ENCODE measurements around the gene SRM. TPM values are rescaled to one million over a fixed set of nuclear protein-coding genes. Genes with fewer than 3 reads are reported as not detected.
"Not testable (repeated sequence)": the region's sequence is repeated elsewhere in the genome, so short reads cannot be mapped to it uniquely, and the experiment has no call there.

The SRM gene
- total and polyA plus RNA-seq, 2 experiments from 2014 or later, result 48.0 to 104 TPM

GRCh38 chr1:11019971-11020370, 39.8 kb downstream of the SRM start:
- in situ Hi-C loops (cut with MboI), result no loop called here
- Histone ChIP-seq H3K79me2 (ENCODE audit: insufficient read depth) (peaks cover 94% of the 10 kb centered on the region), H3K36me3 (ENCODE audit: low read depth) (peaks cover 79% of the 10 kb centered on the region)

GRCh38 chr1:11019358-11019757, 40.5 kb downstream of the SRM start:
- H3K27ac ChIP-seq; H3K4me3 ChIP-seq; H3K4me2 ChIP-seq (ENCODE audit: unreplicated experiment); in situ Hi-C loops (cut with MboI); DNase-seq; H3K4me1 ChIP-seq (ENCODE audit: insufficient read depth); H3K9ac ChIP-seq; H2AFZ ChIP-seq; H3K9me3 ChIP-seq (ENCODE audit: low read depth); H3K27me3 ChIP-seq (replicated peaks; ENCODE audit: insufficient read depth); H3K9me2 ChIP-seq (ENCODE audit: insufficient read depth): not testable (repeated sequence)
- H3K36me3 ChIP-seq (ENCODE audit: low read depth), result peaks cover 83% of the 10 kb centered on the region
- peaks cover 95% of the 10 kb centered on the region for H3K79me2 ChIP-seq (ENCODE audit: insufficient read depth)
- WGBS, 2 experiments (ENCODE audit: low coverage in 1 of 2, low lambda C conversion rate in 2 of 2, missing lambda C conversion rate in 2 of 2), result 76% methylated on average over 8 of the region's 8 CpGs
- peaks cover 12% of the 10 kb centered on the region; the same call in 1 of the 2 replicates for H4K20me1 ChIP-seq (ENCODE audit: insufficient read depth)
- H3F3A ChIP-seq (ENCODE audit: insufficient read depth), result peaks cover 35% of the 10 kb centered on the region

More at GRCh38 chr1:11019971-11020370, 39.8 kb downstream of the SRM start:
- H3F3A ChIP-seq (ENCODE audit: insufficient read depth), result peaks cover 32% of the 10 kb centered on the region
- DNase-seq, result no peak
- 88 to 91% methylated on average over 7 of the region's 7 CpGs for whole genome bisulfite sequencing, 2 experiments (ENCODE audit: low coverage in 1 of 2, low lambda C conversion rate in 2 of 2, missing lambda C conversion rate in 2 of 2)
- no peak overlapping the region for H3K27ac ChIP-seq
- H4K20me1 ChIP-seq (ENCODE audit: insufficient read depth), result 0 out of 2 replicates have a peak, but pooled peaks cover 8% of the 10 kb centered on the region
- no peaks in the 10 kb centered on the region for H3K9me3 ChIP-seq (ENCODE audit: low read depth)
- TF ChIP-seq EZH2 (IDR thresholded peaks at IDR 0.05; ENCODE audit: insufficient read depth, poor library complexity, severe bottlenecking) (no peak), EZH2phosphoT487 (IDR thresholded peaks at IDR 0.05; ENCODE audit: insufficient read depth, low read depth) (no peak)
- no peak overlapping the region for H3K9ac ChIP-seq
- H3K27me3 ChIP-seq (replicated peaks; ENCODE audit: insufficient read depth), result no peaks in the 10 kb centered on the region
- no peaks in the 10 kb centered on the region for H3K9me2 ChIP-seq (ENCODE audit: insufficient read depth)
- H3K4me1 ChIP-seq (ENCODE audit: insufficient read depth), result peaks cover 6% of the 10 kb centered on the region; the same call in 1 of the 2 replicates
- H2AFZ ChIP-seq, result no peak overlapping the region
- H3K4me2 ChIP-seq (ENCODE audit: unreplicated experiment), result no peak overlapping the region
- no peak overlapping the region for H3K4me3 ChIP-seq

GRCh38 chr1:11013160-11013531, 46.7 kb downstream of the SRM start:
- H3K9me2 ChIP-seq (ENCODE audit: insufficient read depth), result no peaks in the 10 kb centered on the region
- peaks cover 56% of the 10 kb centered on the region for H3K79me2 ChIP-seq (ENCODE audit: insufficient read depth)
- H3K9ac ChIP-seq, result peak overlapping the region; percentile 98
- no peaks in the 10 kb centered on the region for H3K27me3 ChIP-seq (replicated peaks; ENCODE audit: insufficient read depth)
- TF ChIP-seq EZH2phosphoT487 (IDR thresholded peaks at IDR 0.05; ENCODE audit: insufficient read depth, low read depth), result no peak
- no peak for TF ChIP-seq EZH2 (IDR thresholded peaks at IDR 0.05; ENCODE audit: insufficient read depth, poor library complexity, severe bottlenecking)
- peak overlapping the region; percentile 94 for H3K4me2 ChIP-seq (ENCODE audit: unreplicated experiment)
- peak overlapping the region; percentile 91 for H3K4me3 ChIP-seq
- no peak overlapping the region for H2AFZ ChIP-seq
- H4K20me1 ChIP-seq (ENCODE audit: insufficient read depth), result peaks cover 26% of the 10 kb centered on the region
- in situ Hi-C loops (cut with MboI), result no loop called here
- H3K27ac ChIP-seq, result peak overlapping the region; percentile 92
- H3F3A ChIP-seq (ENCODE audit: insufficient read depth), result peaks cover 23% of the 10 kb centered on the region; the same call in 1 of the 2 replicates
- peaks cover 36% of the 10 kb centered on the region for H3K36me3 ChIP-seq (ENCODE audit: low read depth)
- peaks cover 15% of the 10 kb centered on the region for H3K4me1 ChIP-seq (ENCODE audit: insufficient read depth)
- DNase-seq, result peak; percentile 70
- 1 to 3% methylated on average over 11 of the region's 11 CpGs for WGBS, 2 experiments (ENCODE audit: low coverage in 1 of 2, low lambda C conversion rate in 2 of 2, missing lambda C conversion rate in 2 of 2)
- H3K9me3 ChIP-seq (ENCODE audit: low read depth), result no peaks in the 10 kb centered on the region

GRCh38 chr1:11012260-11013159, 47.3 kb downstream of the SRM start, which contains the start of gene TARDBP:
TARDBP (plus strand) TSS chr1:11012654; CDS start chr1:11013728, 1,074 bp downstream.
- no peak for TF ChIP-seq EZH2phosphoT487 (IDR thresholded peaks at IDR 0.05; ENCODE audit: insufficient read depth, low read depth)
- TF ChIP-seq EZH2 (IDR thresholded peaks at IDR 0.05; ENCODE audit: insufficient read depth, poor library complexity, severe bottlenecking), result no peak
- Histone ChIP-seq H2AFZ (peak within 1 kb of the TSS; percentile 91), H3K4me2 (ENCODE audit: unreplicated experiment) (peak within 1 kb of the TSS; percentile 94), H3K36me3 (ENCODE audit: low read depth) (peaks cover 36% of the 10 kb centered on the region), H3K4me1 (ENCODE audit: insufficient read depth) (peaks cover 15% of the 10 kb centered on the region), H3K27ac (peak within 1 kb of the TSS; percentile 92), H4K20me1 (ENCODE audit: insufficient read depth) (peaks cover 26% of the 10 kb centered on the region), H3K27me3 (replicated peaks; ENCODE audit: insufficient read depth) (no peaks in the 10 kb centered on the region), H3K9me3 (ENCODE audit: low read depth) (no peaks in the 10 kb centered on the region), H3F3A (ENCODE audit: insufficient read depth) (peaks cover 23% of the 10 kb centered on the region; the same call in 1 of the 2 replicates), H3K9me2 (ENCODE audit: insufficient read depth) (no peaks in the 10 kb centered on the region), H3K79me2 (ENCODE audit: insufficient read depth) (peaks cover 50% of the 10 kb centered on the region), H3K4me3 (peak within 1 kb of the TSS; percentile 91), H3K9ac (peak within 1 kb of the TSS; percentile 98)
- 0 to 2% methylated on average over 70 to 71 of the region's 94 CpGs for WGBS, 2 experiments (ENCODE audit: low coverage in 1 of 2, low lambda C conversion rate in 2 of 2, missing lambda C conversion rate in 2 of 2)
- DNase-seq, result peak; percentile 95
- in situ Hi-C loops (cut with MboI), result no loop called here

Other genes starting within 250 kb of the SRM start
- gene TARDBP, start 47.4 kb downstream of the SRM start, total RNA-seq (2014; rRNA removed; shearing (Covaris generic)), result 36.0 and 50.0 TPM in 2 replicates
- 128 TPM in 2 replicates for gene TARDBP, start 47.4 kb downstream of the SRM start, polyA plus RNA-seq (2016; fragmentation: Nextera tagmentation; extraction: Ambion mirVana)
- not detected in 2 replicates for gene MASP2, start 12.8 kb downstream of the SRM start, total RNA-seq (2014; rRNA removed; shearing (Covaris generic))
- 0.10 and 0.16 TPM in 2 replicates for gene MASP2, start 12.8 kb downstream of the SRM start, polyA plus RNA-seq (2016; fragmentation: Nextera tagmentation; extraction: Ambion mirVana)
- 45.4 and 60.8 TPM in 2 replicates for gene EXOSC10, start 39.9 kb upstream of the SRM start, total RNA-seq (2014; rRNA removed; shearing (Covaris generic))
- gene EXOSC10, start 39.9 kb upstream of the SRM start, polyA plus RNA-seq (2016; fragmentation: Nextera tagmentation; extraction: Ambion mirVana), result 50.9 and 51.2 TPM in 2 replicates
- gene ANGPTL7, start 129.3 kb upstream of the SRM start, total RNA-seq (2014; rRNA removed; shearing (Covaris generic)), result not detected in 2 replicates
- not detected in 2 replicates for gene ANGPTL7, start 129.3 kb upstream of the SRM start, polyA plus RNA-seq (2016; fragmentation: Nextera tagmentation; extraction: Ambion mirVana)
- 27.6 and 30.7 TPM in 2 replicates for gene MTOR, start 202.5 kb upstream of the SRM start, total RNA-seq (2014; rRNA removed; shearing (Covaris generic))
- gene MTOR, start 202.5 kb upstream of the SRM start, polyA plus RNA-seq (2016; fragmentation: Nextera tagmentation; extraction: Ambion mirVana), result 10.3 and 10.6 TPM in 2 replicates
- 4.8 and 5.2 TPM in 2 replicates for gene UBIAD1, start 213.2 kb upstream of the SRM start, total RNA-seq (2014; rRNA removed; shearing (Covaris generic))
- gene UBIAD1, start 213.2 kb upstream of the SRM start, polyA plus RNA-seq (2016; fragmentation: Nextera tagmentation; extraction: Ambion mirVana), result 8.1 and 9.8 TPM in 2 replicates

Data from GM23248 (cell line).